ENCODE measurements around the gene WDR90.

The WDR90 gene

DNA sequence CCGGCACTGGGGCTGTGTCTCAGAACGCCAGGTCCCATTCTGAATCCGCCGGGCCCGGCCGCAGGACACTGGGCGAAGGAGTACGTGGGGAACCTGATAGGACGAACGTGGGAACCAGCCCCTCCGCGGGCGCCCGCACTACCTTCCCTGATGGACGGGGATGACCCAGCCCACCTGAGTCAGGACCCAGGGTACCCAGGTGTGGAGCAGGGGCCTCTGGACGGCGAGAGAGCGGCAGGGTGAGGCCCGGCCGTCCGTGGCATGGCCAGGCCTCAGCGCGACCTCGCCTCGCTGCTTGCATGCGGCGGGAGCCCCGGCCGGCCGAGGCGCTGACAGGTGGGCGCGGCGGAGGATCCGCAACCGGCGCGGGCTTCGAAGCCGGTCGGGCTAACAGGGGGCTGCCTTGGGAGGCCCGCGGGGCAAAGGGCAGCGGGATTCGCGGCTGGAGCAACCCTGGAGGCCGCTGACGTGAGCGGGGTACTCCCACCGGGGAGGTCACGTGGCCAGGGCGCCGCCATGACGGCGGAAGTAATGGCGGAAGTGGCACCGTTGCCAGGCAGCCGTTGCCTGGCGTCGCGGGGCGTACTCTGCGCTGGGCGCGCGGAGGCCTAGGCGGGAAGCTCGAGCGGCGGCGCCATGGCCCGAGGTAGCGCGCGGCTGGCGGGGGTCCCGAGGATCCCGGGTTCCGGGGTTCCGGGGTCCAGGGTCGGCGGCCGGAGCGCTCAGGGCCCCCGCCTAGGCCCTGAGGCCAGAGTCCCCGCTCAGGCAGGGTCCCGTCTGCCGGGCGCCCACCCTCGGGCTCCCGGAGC is at the start of gene WDR90:
TSS of gene WDR90 (plus strand) at position 585 of the 809 bp plus-strand sequence. CDS start at position 637, 52 bp downstream.
- DNase-seq, result peak; percentile 98

DNA sequence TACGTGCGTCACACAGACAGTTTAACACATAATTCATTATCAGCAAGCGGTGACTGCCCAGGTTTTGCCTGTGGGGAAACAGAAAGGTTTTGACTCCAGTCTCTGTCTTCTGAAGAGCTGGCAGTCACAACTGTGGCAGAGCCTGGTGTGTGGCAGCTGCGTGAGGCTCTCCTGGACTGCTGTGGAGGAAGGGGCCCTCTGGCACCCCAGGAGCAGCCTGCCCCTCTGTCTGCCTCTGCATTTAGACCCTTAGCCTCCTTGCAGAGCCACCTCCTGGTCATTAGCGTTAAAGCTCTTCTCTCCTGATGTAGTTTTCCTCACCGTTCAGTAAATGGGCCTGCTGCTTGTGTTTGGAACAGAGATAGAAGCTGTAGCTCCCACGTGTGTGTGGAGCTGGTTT is 48.4 kb upstream of the WDR90 start:
- DNase-seq, result peak; percentile 72

DNA sequence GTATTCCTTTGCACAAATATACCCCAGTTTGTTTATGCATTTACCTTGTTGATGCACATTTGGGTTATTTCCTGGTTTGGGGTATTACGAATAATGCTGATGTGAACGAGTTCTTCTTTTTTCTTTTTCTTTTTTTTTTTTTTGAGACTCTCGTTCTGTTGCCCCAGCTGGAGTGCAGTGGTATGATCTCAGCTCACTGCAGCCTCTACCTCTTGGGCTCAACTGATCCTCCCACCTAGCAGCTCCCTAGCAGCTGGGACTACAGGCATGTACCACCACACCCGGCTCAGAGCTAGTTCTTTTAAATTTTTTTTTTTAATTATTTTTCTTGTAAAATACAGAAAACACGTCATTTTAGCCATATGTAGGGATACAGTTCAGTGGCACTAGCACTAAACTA is 45.2 kb upstream of the WDR90 start:
- DNase-seq, result no peak

DNA sequence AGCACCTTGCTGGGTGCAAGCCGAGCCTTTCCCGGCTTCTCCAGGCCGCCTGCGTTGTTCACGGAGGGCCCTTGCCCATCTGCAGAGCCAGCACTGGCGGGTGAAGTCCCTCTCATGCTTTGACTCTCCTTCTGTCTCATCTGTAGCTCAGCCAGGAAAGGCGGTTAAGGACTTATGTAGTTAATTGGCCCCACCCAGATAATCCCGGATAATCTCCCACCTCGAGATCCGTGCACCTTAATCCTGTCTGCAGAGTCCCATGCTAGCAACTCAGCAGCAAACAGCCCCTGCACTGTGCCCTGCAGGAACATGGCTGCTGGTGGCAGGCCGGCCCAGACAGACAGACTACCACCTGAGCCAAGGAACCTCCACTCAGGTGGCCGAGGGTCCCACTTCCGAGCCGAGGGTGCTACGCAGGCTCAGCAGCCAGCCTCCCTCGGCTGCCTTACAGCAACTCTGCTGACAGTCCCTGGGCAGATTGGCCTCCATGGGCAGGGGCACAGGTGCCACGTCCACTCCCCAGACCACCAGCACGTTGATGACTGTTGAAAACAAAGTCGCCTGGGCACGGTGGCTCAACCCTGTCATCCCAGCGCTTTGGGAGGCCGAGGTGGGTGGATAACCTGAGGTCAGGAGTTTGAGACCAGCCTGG is 42.4 kb upstream of the WDR90 start:
- DNase-seq, result no peak

DNA sequence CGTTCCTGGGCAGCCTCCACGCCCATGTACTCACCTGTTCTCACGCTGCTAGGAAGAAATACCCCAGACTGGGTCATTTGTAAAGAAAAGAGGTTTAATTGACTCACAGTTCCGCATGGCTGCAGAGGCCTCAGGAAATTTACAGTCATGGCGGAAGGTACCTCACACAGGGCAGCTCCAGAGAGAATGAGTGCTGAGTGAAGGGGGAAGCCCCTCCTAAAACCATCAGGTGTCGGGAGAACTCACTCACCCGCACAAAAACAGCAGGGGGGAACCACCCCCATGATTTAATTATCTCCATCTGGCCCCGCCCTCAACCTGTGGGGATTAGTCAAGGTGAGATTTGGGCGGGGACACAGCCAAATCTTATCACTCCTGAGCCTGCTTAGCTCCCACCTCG is 41.1 kb upstream of the WDR90 start:
- DNase-seq, result no peak

DNA sequence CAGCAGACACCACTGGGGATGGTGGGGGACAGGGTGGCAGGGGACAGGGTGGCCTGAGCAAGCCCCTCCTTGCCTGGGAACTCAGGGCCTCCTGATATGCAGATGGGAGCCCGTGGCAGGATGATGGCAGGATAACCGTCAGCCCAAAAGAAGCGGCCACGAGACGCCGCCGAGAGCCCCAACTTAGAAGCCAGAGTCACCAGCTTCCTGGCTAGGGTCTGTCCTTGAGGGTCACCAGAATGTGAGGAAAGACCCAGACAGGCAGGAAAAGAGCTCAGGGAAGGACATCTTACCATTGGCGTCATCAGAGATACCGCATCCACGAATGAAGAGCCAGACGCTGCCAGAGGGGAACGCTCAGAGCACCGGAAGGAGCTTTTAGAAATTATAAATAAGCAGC is 39.8 kb upstream of the WDR90 start:
- no peak for DNase-seq

DNA sequence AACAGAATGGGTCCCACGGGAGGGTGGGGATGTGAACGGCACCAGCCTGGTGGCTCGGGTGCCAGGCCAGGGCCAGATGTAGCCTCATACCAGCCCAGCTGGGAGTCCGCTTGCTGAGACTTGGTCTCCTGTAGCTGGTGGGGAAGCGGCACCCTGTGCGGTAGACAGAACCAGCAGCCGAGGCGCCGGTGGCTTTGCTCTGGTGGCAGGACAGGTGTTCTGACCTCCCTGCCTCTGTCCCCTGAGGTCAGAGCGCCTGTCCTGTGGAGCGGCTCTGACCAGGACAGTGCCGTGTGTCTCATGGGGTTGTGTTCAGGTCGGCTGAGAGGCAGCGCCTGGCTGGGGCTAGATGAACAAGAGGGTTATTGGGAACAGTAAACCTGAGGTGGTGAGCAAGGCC is 39.2 kb upstream of the WDR90 start:
- DNase-seq, result no peak

DNA sequence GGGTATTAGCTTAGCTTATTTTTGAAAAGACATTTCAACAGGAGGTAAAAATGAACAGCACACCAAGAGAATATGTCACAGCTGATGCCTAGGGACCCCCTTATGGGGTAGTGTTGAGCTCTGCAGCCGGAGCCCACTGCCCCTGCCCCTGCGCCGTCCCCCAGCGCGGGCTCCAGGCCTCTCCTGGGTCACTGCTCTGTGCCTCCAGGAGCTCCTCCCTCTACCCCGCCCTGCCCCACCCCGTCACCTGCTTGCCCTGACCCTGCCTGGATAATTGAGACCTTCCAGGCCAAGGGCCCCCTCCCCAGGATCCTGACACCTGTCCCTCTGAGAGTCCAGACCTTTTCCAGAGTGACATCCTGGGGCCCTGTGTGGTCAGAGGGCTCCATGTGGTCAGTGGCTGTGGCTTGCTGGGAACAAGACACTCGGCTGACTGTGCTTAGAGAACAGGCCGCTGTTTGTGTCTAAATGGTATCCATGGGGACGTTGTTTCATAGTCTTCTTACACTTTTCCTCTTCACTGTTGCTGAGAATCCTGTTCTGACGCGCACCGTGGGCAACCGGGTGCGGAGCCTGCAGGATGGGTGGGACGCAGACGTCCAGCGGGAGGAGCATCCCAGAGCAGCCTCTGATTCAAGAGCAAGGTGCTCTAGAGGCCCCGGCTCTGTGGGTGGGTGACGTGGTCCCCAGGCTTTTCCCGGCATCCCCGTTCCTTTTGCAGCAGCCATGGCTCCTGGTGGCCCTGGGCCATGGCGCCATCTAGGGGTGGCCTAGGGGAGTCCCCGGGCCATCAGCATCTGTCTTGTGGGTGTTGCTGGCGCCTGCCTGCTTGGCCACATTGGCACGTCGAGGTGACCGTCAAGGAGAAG is 38.4 kb upstream of the WDR90 start:
- DNase-seq, result peak; percentile 62

DNA sequence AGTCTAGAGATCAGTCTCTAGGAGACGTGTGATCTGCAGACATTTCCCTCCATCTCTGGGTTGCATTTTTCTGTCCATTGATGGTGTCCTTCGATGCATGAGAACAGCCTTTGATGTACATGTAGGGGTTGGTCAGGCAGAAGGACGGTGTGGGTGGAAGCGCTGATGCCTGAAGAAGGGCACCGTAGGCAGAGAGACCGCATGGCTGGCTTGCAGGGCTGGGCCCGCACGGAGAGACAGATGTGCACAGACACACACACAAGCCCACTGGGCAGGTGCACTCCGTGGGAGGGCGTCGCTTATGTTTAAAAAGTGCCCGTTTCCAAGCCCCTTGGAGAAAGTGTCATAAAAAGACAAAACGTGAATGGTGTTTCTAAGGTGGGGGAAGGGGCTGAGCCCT is 34.0 kb upstream of the WDR90 start:
- DNase-seq, result no peak

DNA sequence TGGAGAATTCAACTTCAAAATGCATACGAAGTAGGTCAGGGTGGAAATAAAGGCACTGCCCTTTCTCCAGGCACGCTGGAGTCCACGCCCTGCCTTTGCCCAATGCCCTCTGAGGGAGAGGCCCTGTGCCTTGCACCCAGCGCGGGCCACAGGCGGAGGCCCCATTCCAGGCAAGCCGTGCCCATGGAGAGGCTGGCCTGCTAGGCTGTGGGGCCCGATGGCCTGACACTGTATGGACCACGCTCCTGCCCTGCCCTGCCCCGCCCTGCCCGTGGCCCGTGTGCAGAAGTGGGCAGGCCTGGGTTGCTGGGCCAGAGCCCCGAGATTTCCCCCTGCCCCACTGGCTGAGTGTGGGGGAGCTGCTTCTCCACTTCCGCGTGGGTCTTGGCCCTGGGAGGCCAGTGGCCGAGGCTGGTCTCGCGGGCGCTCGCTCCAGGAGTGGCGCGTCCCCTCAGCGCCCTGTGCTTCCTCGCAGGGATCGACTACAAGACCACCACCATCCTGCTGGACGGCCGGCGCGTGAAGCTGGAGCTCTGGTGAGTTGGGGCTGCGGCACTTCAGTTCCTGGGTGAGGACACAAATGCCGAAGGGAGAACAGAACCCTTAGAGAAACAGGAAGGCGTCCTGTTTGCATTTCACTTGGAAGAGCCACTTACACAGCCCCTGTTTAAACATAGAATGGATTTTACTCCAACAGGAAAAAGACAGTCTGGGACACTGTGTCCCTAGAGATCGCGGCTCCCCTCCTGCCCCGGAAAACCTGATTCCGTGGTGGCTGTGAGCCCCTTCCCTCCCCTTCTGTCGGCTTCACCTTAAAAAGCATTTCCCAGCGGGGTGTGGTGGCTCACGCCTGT is 32.2 kb upstream of the WDR90 start:
- DNase-seq, result no peak

DNA sequence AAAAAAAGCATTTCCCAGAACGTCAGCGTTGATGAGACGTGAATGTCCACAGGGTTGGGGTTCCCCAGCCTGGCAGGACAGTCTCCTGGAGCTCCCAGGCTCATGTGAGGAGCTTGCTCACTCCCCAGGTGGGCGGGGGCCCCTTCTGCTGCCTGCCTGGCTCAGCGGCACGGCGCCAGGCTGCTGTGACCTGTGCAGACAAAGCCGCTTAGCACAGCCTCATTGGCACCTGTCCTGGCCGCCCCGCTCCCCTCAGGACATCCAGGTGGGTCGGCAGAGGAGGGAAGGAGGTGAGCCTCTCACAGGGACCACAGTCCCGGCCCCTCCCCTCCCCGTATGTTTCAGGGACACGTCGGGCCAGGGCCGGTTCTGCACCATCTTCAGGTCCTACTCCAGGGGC is 31.3 kb upstream of the WDR90 start:
- no peak for DNase-seq

DNA sequence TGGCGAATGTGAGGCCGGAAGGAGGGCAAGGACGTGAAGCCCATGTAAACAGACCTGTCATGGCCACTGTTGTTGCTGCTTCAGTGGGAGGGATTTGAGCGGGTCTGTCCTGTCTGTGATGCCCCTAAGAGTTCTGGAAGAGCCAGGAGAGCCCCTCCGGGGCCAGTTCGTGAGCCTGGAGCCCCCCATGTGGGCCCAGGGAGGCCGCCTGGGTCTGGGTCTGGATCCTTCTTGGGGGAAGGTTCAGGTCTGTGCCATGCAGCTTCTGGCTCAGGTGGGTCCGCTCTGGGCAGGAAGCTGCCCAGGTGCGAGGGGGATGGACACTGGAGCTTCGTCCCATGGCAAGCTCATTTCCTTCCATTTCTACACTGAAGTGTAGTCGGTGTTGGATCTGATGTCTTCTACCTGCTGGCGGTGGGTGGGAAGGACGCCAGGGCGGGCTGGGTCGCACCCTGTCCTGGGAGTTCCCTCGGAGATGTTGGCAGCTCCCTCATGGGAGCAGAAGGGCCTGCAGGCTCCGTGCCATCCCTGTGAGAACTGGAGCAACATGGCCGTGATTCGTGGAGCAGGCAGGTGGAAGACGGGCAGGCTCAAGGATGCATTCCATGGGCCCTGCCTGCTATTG is 29.6 kb upstream of the WDR90 start:
- DNase-seq, result no peak

DNA sequence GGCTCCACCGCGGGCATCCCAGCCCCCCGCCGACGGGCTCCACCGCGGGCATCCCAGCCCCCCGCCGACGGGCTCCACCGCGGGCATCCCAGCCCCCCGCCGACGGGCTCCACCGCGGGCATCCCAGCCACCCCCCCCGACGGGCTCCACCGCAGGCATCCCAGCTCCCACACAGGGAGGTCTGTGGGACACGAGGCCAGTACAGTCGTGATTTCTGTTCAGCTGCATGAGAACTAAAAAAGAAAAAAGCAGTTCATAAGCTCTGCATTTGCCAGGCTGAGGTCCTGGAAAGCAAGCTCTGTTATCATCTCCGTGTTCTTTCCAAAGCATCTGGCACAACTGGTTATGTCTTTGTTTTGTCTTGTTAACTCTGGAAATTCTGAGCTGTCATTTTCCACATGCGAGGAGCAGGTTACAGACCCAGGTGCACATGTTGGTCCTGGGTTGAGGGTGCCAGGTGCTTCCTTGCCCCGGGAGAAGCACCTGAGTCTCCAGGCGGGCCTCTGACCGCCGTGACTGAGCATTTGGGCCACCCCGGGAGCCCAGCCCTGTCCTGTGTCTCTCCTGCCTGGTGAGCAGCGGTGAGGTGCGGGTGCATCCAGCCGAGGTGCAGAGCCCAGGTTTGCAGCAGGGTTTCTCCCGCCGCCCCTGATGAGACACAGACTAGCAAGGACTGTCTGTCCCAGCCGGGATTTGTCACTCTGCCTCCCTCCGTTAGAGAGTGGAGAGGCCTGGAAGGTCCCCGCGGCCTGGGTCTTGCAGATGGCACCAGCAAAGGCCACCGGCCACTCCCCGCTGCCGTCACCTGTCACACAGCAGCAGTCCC is 28.3 kb upstream of the WDR90 start:
- DNase-seq, result no peak

DNA sequence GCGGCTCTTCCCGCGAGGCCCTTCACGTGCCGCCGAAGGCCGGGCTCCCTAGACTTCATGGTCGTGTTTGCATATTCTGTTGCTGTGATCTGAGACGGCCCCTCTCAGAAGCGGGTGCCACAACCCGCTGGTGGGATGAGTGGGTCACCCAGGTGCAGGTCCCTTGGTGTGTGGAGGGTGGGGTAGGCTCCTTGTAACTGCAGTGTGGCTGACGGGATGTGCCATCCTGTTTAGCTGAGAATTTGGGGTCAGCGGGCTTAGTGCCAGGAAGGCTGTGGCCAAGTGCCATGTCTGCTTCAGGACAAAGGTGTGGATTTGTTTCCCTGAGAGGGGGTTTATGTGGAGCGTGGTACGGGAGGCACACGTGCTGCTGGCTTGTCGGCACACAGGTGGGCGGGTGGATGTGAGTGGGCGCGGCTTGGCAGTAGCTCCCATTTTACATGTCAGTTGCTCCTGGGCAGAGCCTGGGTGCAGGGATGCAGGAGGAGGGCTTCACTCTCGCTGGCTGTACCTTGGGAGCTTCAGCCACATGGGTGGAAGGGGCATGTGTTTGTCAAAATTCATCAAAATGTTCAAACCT is 27.5 kb upstream of the WDR90 start:
- DNase-seq, result no peak

DNA sequence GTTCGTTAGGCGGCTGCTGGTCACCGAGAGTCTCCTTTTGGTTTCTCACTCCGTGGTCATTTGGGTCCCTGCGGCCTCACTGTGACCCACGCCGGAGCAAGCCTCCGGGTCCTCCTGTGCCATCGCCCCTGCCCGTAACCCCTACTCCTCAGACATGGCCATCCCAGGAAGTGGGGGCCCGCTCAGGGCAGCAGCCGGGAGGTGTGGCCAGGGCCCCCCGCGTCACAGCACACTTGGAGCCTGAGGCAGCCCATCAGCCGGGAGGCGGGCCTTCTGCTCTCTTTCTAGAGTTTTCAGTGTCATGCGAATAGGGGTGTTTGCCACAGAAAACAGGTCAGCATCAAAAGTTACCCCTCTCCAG is 26.3 kb upstream of the WDR90 start:
- DNase-seq, result no peak

DNA sequence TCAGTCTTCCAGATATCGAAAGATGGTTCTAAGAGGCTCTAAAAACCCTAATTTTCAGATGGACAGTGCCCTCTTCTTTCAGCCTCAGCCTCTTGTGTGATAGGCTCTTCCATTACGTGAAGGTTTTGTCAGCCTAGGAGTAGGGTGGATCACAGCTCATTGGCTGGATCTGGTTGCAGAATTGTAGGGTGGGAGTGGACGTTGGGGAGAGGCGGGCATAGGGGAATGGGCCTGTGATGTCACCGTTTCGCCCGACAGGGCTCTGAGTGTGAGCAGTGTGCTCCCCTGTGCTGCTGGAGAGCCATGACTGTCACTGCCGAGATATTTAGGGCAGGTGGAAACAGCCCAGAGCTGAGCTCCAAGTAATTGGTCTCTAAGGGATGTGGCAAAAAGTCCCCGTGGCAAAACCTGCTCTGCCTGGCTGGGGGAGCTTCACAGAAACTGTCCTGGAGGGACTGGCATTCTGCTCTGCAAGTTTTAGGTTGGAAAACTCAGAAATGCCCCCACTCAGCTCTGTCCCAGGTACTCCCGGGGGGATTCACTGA is 24.6 kb upstream of the WDR90 start:
- DNase-seq, result no peak

DNA sequence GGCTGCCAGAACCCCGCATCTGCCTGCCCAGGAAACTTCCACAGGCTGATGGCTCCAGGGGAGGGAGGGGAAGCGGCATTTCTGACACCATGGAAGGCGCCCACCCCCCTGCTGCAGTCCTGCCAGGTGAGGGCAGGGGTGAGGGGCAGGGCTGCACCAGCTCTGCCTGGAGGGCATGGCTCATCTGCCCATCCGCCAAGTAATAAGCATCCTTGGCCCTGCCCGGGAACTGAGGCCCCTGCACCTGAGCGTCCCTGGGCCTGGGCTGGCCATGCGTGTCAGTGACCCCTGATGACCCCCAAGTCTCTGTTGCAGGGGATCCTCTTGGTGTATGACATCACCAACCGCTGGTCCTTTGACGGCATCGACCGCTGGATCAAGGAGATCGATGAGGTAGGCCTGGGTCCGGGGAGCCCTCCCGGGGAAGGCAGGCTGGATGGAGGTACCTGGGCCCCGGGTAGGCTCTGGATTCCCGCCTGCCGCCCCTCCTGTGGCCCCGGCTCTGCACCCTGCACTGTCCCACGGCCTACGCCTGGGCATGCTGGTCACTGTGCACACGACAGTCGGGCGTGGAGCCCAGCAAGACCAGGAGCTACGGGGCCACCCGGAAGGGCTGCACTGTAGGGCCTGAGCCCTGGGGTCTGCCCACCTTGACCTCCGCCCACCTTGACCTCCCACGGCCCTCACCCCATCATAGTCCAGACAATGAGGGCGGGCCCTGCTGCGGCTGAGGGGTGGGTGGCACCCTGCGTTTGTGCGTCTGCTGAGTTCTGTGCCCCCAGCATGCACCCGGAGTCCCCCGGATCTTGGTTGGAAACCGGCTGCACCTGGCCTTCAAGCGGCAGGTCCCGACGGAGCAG is 23.8 kb upstream of the WDR90 start:
- no peak for DNase-seq

DNA sequence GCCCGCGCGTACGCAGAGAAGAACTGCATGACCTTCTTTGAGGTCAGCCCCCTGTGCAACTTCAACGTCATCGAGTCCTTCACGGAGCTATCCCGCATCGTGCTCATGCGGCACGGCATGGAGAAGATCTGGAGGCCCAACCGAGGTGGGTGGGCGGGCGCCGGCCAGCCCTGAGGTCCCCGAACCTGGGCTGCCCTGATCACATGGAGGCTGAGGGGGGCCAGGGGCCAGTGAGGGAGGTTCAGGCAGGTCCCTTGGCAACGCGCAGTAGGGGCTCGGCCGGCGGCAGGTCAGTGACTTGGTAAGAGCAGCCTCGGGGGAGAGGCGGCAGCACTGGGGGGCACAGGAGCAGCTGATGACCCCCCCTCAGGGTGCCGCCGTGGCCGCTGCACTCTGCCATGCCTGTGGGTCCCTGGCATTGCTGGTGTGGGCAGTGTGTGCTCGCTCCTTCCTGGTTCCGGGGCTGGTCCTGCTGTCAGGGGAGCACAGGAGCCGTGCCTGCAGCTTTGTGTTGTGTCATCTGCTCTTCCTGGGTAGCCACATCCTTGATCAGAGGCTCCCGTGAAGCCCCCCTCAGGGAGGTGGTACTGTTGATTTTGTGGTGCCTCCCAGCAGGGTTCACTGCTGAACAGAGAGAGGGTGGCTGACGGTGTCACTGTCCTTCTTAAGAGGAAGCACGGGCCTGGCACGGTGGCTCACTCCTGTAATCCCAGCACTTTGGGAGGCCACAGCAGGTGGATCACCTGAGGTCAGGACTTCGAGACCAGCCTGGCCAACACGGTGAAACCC is 23.0 kb upstream of the WDR90 start:
- DNase-seq, result no peak
